ENCODE results near the gene GYS2.

- no peak for TF ChIP-seq POLR2A (IDR thresholded peaks at IDR 0.05)
- no peak for TF ChIP-seq CTCF (IDR thresholded peaks at IDR 0.05)
- TF ChIP-seq POLR2AphosphoS5 (IDR thresholded peaks at IDR 0.05) = no peak
These were observed 39.1 kb upstream of the GYS2 start for GRCh38 chr12:21643758-21644157.
